A549 (cell line): ENCODE measurements around the gene CD82. TPM values are rescaled to one million over a fixed set of nuclear protein-coding genes. Genes with fewer than 3 reads are reported as not detected.

Experiments
- ATAC-seq, 2 experiments: fragments of 200-7000 bp in 1 of 2; fragments of >200 bp in 1 of 2; cut with Nextera tagmentation in 1 of 2; cut with Tn5 transposase in 1 of 2; 3 replicates each; pipeline versions ENCODE4 v1.8.0 to v1.9.1; 2018 to 2020; ENCODE audit warnings: mild to moderate bottlenecking in 1 of 2, moderate library complexity in 1 of 2
- CTCF ChIA-PET: fragments of 300-600 bp; sonication (Branson Sonifier 250); formaldehyde crosslinking; extraction: SDS; loops from one replicate; lab custom pipeline; 2021; ENCODE audit warnings: antibody characterized with exemption, inconsistent platforms; lab: Yijun Ruan, JAX
- POLR2A ChIA-PET: fragments of 350-600 bp; formaldehyde crosslinking; extraction: SDS; loops from one replicate; lab custom pipeline; 2021; ENCODE audit warnings: antibody characterized with exemption, inconsistent platforms; lab: Yijun Ruan, JAX
- DNase-seq, 2 experiments: peaks; one replicate each; pipeline versions ENCODE4 v3.0.0 to v3.0.0-alpha.2; 2011 to 2016; ENCODE audit warnings: low read depth in 1 of 2, low spot score in 1 of 2
- FAIRE-seq: peaks from 2 replicates; lab custom pipeline; 2011; peaks lifted over from hg19 to GRCh38; lab: Jason Lieb, UNC
- H3K27ac ChIP-seq, 2 experiments: fragments of >200 bp; sonication (Bioruptor Twin); formaldehyde crosslinking; 3 replicates each; pipeline ENCODE4 v1.5.1; 2016 to 2017
- H3K4me1 ChIP-seq: fragments of >200 bp; sonication (Bioruptor Twin); formaldehyde crosslinking; 3 replicates; pipeline ENCODE4 v1.6.1; 2016
- H3K4me2 ChIP-seq: fragments of >200 bp; sonication (Bioruptor Twin); formaldehyde crosslinking; 3 replicates; pipeline ENCODE4 v1.6.1; 2016
- H3K4me3 ChIP-seq: fragments of >200 bp; sonication (Bioruptor Twin); formaldehyde crosslinking; 3 replicates; pipeline ENCODE4 v1.5.1; 2016
- H3K9me3 ChIP-seq: fragments of >200 bp; sonication (Bioruptor Twin); formaldehyde crosslinking; 3 replicates; pipeline ENCODE4 v1.6.1; 2016
- BHLHE40 ChIP-seq: IDR thresholded peaks from 2 replicates; pipeline ENCODE4 v1.6.1; 2012; ENCODE audit warnings: low read depth, low read length, inconsistent platforms
- EHF ChIP-seq: fragments of 250-450 bp; sonication (Bioruptor Pico); IDR thresholded peaks from 2 replicates; pipeline ENCODE4 v1.5.0; 2020; ENCODE audit warnings: mild to moderate bottlenecking
- EP300 ChIP-seq, 2 experiments: fragments of >200 bp; sonication (Bioruptor Twin); formaldehyde crosslinking; IDR thresholded peaks; 2 replicates in 1 of 2; 3 replicates in 1 of 2; pipeline ENCODE4 v1.6.1; 2016 to 2017
- ESRRA ChIP-seq: fragments of 150-350 bp; IDR thresholded peaks from 2 replicates; pipeline ENCODE4 v1.6.1; 2014; ENCODE audit warnings: mild to moderate bottlenecking, low read length, borderline replicate concordance
- FOSL2 ChIP-seq, 2 experiments: fragments of 450-650 bp in 1 of 2; fragments of >200 bp in 1 of 2; sonication (Bioruptor Twin) in 1 of 2; formaldehyde crosslinking; IDR thresholded peaks; 2 replicates each; pipeline versions ENCODE4 v1.5.0 to v1.6.1; 2016 to 2020; ENCODE audit warnings: mild to moderate bottlenecking in 1 of 2, moderate library complexity in 1 of 2
- GATA3 ChIP-seq: IDR thresholded peaks from 2 replicates; pipeline ENCODE4 v1.6.1; 2012; ENCODE audit warnings: borderline replicate concordance
- HDAC2 ChIP-seq: fragments of 200-600 bp; sonication (generic); IDR thresholded peaks from 2 replicates; pipeline ENCODE4 v1.6.1; 2016
- HOXB13 ChIP-seq: fragments of 250-450 bp; sonication (Bioruptor Pico); IDR thresholded peaks from 2 replicates; pipeline ENCODE4 v1.5.0; 2020; ENCODE audit warnings: low read depth, mild to moderate bottlenecking, moderate library complexity
- JUN ChIP-seq, 2 experiments: fragments of >200 bp; sonication (Bioruptor Twin); formaldehyde crosslinking; IDR thresholded peaks; 2 replicates in 1 of 2; 3 replicates in 1 of 2; pipeline ENCODE4 v1.6.1; 2016 to 2017
- KDM1A ChIP-seq: fragments of 200-600 bp; sonication (generic); IDR thresholded peaks from 2 replicates; pipeline ENCODE4 v1.6.1; 2016; ENCODE audit warnings: low read depth, mild to moderate bottlenecking
- KDM5A ChIP-seq: fragments of 200-600 bp; sonication (generic); IDR thresholded peaks from 2 replicates; pipeline ENCODE4 v1.6.1; 2016; ENCODE audit warnings: antibody characterized with exemption, mild to moderate bottlenecking
- NPAS2 ChIP-seq: fragments of 250-450 bp; sonication (Bioruptor Pico); IDR thresholded peaks from 2 replicates; pipeline ENCODE4 v1.8.0; 2022; ENCODE audit warnings: mild to moderate bottlenecking, moderate library complexity, borderline replicate concordance
- PHF8 ChIP-seq: fragments of 200-600 bp; sonication (generic); IDR thresholded peaks from 2 replicates; pipeline ENCODE4 v1.6.1; 2016; ENCODE audit warnings: low read depth, mild to moderate bottlenecking, antibody characterized with exemption, moderate library complexity, borderline replicate concordance
- POLR2A ChIP-seq: IDR thresholded peaks from 2 replicates; pipeline ENCODE4 v1.6.1; 2012; ENCODE audit warnings: mild to moderate bottlenecking, low read length
- RAD21 ChIP-seq, 2 experiments: fragments of >200 bp in 1 of 2; sonication (Bioruptor Twin) in 1 of 2; formaldehyde crosslinking in 1 of 2; IDR thresholded peaks in 1 of 2; conservative IDR thresholded peaks in 1 of 2; 2 replicates in 1 of 2; 3 replicates in 1 of 2; pipeline ENCODE4 v1.6.1; 2012 to 2018; ENCODE audit warnings: inconsistent platforms in 1 of 2
- RARB ChIP-seq: fragments of 250-450 bp; sonication (Bioruptor Pico); IDR thresholded peaks from 2 replicates; pipeline ENCODE4 v1.8.0; 2021; ENCODE audit warnings: mild to moderate bottlenecking, moderate library complexity
- RCOR1 ChIP-seq: fragments of 150-350 bp; IDR thresholded peaks from 2 replicates; pipeline ENCODE4 v1.6.1; 2014; ENCODE audit warnings: antibody characterized with exemption, low read length, low read depth
- RFX5 ChIP-seq: fragments of 450-650 bp; IDR thresholded peaks from 2 replicates; pipeline ENCODE4 v1.7.1; 2014; ENCODE audit warnings: antibody characterized with exemption, mild to moderate bottlenecking, moderate library complexity
- SREBF2 ChIP-seq: fragments of 450-650 bp; IDR thresholded peaks from 2 replicates; pipeline ENCODE4 v1.6.1; 2014; ENCODE audit warnings: mild to moderate bottlenecking, moderate library complexity
- ZFP36 ChIP-seq: fragments of 450-650 bp; IDR thresholded peaks from 2 replicates; pipeline ENCODE4 v1.6.1; 2014; ENCODE audit warnings: borderline replicate concordance; ENCODE audit not compliant: partially characterized antibody
- ZNF302 ChIP-seq: fragments of 250-450 bp; sonication (Bioruptor Pico); IDR thresholded peaks from 2 replicates; pipeline ENCODE4 v1.9.0; 2021; ENCODE audit warnings: inconsistent platforms, mild to moderate bottlenecking, moderate library complexity
- ZSCAN20 ChIP-seq: fragments of 250-450 bp; sonication (Bioruptor Pico); IDR thresholded peaks from 2 replicates; pipeline ENCODE4 v1.8.0; 2022; ENCODE audit warnings: mild to moderate bottlenecking, moderate library complexity
- WGBS: methylation state at CpG from one replicate; pipeline ENCODE4 v1.1.6; 2017; ENCODE audit errors: missing lambda C conversion rate; 5-methylcytosine and 5-hydroxymethylcytosine counted together
- polyA plus RNA-seq, 4 experiments: library from polyadenylated mRNA; depleted of rRNA in 3 of 4; stranded (reverse); fragments of >200 nt; fragmentation: RNase III in 1 of 4; extraction: RNeasy Plus Mini Kit Qiagen cat#74134 plus additional on column Dnase treatment in 1 of 4; gene quantifications; 2 replicates in 3 of 4; 3 replicates in 1 of 4; pipeline ENCODE4 v1.2.3, GENCODE V29; 2011 to 2017
- TF ChIP-seq, protein P1 (sequence below): IDR thresholded peaks from 2 replicates; pipeline ENCODE4 v1.6.1; 2012
- TF ChIP-seq, protein P2 (sequence below): fragments of >200 bp; sonication (Bioruptor Twin); formaldehyde crosslinking; IDR thresholded peaks from 2 replicates; pipeline ENCODE4 v1.6.1; 2016
- TF ChIP-seq, protein P3 (sequence below): IDR thresholded peaks from 2 replicates; pipeline ENCODE4 v1.6.1; 2012
- TF ChIP-seq, protein P4 (sequence below): fragments of 150-350 bp; IDR thresholded peaks from 2 replicates; pipeline ENCODE4 v1.6.1; 2014; ENCODE audit warnings: low read depth, mild to moderate bottlenecking, low read length

CD82 gene
- polyA plus RNA-seq, 2 of the 4 experiments (the other 2 are of a cell fraction) = 2.8 to 3.2 TPM

DNA sequence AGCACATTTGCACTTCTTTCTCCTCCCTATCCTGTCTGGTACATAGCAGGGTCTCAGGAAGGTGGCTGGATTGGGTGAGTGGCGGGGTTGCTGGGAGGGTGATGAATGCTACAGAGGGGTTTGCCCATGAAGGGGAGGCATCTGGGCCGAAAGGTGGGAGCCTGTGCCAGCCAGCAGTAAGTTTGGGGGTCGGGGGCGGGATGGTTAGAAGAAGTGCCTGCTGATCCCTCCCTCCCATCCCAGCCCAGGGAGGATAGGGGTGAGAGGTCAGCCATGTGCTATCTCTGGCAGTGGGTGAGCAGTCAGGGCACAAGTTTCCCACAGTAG is 2.8 kb downstream of the CD82 start:
- DNase-seq (no peak), FAIRE-seq (no peak)
- POLR2A ChIA-PET = interaction anchor here (1.3 kb wide), 1 partner anchor 49 kb away, joined by 4 read pairs; no protein-coding TSS in a partner anchor
- no peak overlapping the region for H3K27ac ChIP-seq
- CTCF ChIA-PET = interaction anchor here (0.8 to 27.1 kb wide), 6 partner anchors 9 to 343 kb away, joined by 3 to 865 read pairs (median 5); no protein-coding TSS in a partner anchor
- H3K4me1 ChIP-seq = peaks cover 19% of the 10 kb centered on the region
- WGBS = 100% methylated on average over 2 of the region's 4 CpGs
- H3K4me3 ChIP-seq = no peak overlapping the region
- H3K4me2 ChIP-seq = no peak overlapping the region
- TF ChIP-seq NPAS2 (no peak), RFX5 (no peak)
- TF ChIP-seq, protein P1, sequence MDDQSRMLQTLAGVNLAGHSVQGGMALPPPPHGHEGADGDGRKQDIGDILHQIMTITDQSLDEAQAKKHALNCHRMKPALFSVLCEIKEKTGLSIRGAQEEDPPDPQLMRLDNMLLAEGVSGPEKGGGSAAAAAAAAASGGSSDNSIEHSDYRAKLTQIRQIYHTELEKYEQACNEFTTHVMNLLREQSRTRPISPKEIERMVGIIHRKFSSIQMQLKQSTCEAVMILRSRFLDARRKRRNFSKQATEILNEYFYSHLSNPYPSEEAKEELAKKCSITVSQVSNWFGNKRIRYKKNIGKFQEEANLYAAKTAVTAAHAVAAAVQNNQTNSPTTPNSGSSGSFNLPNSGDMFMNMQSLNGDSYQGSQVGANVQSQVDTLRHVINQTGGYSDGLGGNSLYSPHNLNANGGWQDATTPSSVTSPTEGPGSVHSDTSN = no peak
- TF ChIP-seq, all 56 proteins: peak for 0
- ATAC-seq = no peak
- H3K9me3 ChIP-seq = no peaks in the 10 kb centered on the region

DNA sequence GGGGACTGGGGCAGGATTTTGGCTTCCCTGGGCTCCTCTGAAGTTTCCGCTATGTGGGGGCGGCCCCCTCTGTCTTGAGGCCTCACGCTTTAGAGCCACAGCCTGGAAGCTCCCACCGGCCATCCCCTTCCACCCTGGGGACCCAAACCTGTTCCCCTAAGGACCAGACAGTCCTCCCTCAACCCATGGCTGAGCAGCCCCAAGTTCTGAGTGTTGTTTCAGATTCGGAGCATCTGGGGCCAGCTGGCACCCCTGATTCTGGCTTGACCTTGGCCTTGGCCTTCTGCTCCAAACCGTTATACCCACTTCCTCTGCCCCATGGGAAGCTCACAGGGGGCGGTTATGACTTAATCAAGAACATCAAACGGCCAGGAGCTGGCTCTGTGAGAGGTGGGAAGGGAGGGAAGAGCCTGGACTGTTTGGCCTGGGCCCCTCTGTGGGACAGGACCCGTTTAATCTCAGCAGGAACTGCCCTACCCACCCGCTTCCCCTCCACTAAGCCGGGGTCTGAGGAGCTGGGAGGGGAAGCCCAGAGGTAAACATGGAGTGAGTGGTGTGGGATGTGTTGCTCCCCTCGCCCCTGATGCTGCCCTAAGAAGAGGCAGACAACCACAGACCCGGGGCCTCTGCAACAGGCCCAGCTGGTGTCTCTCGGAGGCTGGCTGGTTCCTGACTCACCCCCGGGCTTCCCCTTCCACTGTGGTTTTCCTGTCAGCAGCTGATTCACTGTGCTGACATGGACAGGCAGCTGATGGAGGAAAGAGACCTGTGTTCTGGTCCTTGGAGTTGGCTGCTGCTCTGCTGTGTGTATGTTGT is 3.4 kb downstream of the CD82 start:
- H3K4me1 ChIP-seq = peaks cover 19% of the 10 kb centered on the region
- H3K27ac ChIP-seq = peak overlapping the region; percentile 5 to 72; a peak in 4 of 6 replicates
- CTCF ChIA-PET = interaction anchor here (0.8 to 27.1 kb wide), 6 partner anchors 10 to 342 kb away, joined by 3 to 865 read pairs (median 5); no protein-coding TSS in a partner anchor
- POLR2A ChIA-PET = interaction anchor here (1.3 kb wide), 1 partner anchor 48 kb away, joined by 4 read pairs; no protein-coding TSS in a partner anchor
- ATAC-seq (peak; percentile 20 to 25; a peak in 5 of 6 replicates), FAIRE-seq (no peak)
- no peaks in the 10 kb centered on the region for H3K9me3 ChIP-seq
- WGBS = 68% methylated on average over 11 of the region's 15 CpGs
- H3K4me2 ChIP-seq = no peak overlapping the region
- TF ChIP-seq RCOR1 (no peak), FOSL2 (IDR thresholded peaks at IDR 0.05) (no peak), FOSL2 (CRISPR knock-in tag; IDR thresholded peaks at IDR 0.05) (peak; percentile 41; the same call in 1 of the 2 replicates)
- TF ChIP-seq, all 56 proteins: peak for 1
- H3K4me3 ChIP-seq = no peak overlapping the region
- DNase-seq = peak; percentile 43 to 75

DNA sequence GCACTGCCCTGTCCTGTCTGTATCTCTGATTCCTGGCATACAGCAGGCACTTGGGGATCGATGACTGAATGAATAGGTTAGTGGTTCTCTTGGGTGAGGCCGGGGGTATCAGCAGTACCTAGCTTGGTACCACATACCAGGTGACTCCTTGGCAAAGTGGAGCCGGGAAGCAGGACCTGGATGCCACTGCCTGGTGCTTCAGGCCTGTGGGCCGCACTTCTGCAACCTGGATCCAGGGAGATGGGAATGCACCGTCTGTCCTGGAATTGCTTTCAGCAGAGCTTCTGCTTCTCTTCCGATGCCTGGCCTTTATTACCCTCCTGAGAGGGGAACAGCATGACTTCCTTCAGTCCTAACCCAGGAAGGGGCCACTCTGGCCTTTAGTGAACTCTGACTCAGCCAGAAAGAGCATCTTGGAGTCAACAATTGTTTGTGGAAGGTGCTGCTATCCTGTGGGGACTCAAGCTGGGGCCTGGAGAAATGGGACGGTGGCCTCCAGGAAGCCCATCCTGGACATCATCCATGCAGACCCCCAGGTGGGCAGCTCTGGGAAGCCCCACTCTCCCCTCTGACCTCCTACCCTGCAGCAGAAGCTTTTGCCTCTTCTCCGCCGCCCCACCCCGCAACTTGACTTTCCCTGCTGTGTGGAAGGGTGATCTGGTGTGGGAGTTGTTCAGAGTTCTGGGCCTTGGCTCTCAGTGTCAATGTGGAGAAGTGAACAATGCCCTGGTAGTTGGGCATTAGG is 5.1 kb downstream of the CD82 start:
- H3K4me1 ChIP-seq = peaks cover 11% of the 10 kb centered on the region; the same call in 2 of the 3 replicates

DNA sequence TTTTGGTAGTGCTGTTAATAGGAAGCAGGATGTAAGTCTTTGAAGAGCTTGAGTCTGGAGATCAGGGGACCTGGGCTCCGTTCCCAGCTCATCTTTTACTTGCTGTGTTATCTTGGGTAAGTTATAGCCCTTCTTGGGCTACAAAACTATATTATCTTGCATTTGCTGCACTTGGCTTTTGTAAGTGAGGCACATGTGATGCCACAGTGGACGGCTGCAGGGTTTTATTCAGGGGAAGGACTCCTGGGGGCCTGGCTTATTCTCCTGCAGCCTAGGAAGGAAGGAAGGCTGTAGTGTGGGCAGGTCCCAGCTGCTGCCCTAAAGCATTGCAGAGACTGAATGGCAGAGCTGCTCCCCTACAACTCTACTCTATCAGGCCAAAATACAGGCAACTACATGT is 6.4 kb downstream of the CD82 start:
- no peak for DNase-seq
- ChIA-PET CTCF (interaction anchor here (0.6 to 27.1 kb wide), 6 partner anchors 15 to 339 kb away, joined by 3 to 865 read pairs (median 4); no protein-coding TSS in a partner anchor), POLR2A (no interaction called here)
- no peak for ATAC-seq
- Histone ChIP-seq H3K27ac (no peak overlapping the region), H3K4me2 (no peak overlapping the region), H3K4me3 (no peak overlapping the region), H3K4me1 (peaks cover 6% of the 10 kb centered on the region; the same call in 2 of the 3 replicates), H3K9me3 (no peaks in the 10 kb centered on the region)
- WGBS = 89% methylated on average over 2 of the region's 2 CpGs
- FAIRE-seq = no peak
- TF ChIP-seq EHF (CRISPR knock-in tag) = no peak
- TF ChIP-seq SREBF2 = no peak
- no peak for TF ChIP-seq RARB
- TF ChIP-seq ZFP36 = no peak
- TF ChIP-seq RAD21 (conservative IDR thresholded peaks at IDR 0.05 in 1 of 2, IDR thresholded peaks at IDR 0.05 in 1 of 2) = no peak
- TF ChIP-seq ESRRA = no peak
- no peak for TF ChIP-seq PHF8
- TF ChIP-seq, protein P2, sequence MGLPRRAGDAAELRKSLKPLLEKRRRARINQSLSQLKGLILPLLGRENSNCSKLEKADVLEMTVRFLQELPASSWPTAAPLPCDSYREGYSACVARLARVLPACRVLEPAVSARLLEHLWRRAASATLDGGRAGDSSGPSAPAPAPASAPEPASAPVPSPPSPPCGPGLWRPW = no peak
- TF ChIP-seq POLR2A = no peak
- no peak for TF ChIP-seq ZSCAN20 (CRISPR knock-in tag)
- no peak for TF ChIP-seq HDAC2
- TF ChIP-seq HOXB13 (CRISPR knock-in tag) = no peak

More for the DNA sequence above, 5.1 kb downstream of the CD82 start:
- DNase-seq (no peak), ATAC-seq (no peak), FAIRE-seq (no peak)
- TF ChIP-seq JUN (IDR thresholded peaks at IDR 0.05) (no peak), KDM1A (no peak), EP300 (IDR thresholded peaks at IDR 0.05) (no peak), BHLHE40 (no peak), RCOR1 (no peak), GATA3 (no peak), ZFP36 (no peak), ZNF302 (CRISPR knock-in tag) (no peak), KDM5A (no peak), ESRRA (no peak), RAD21 (conservative IDR thresholded peaks at IDR 0.05 in 1 of 2, IDR thresholded peaks at IDR 0.05 in 1 of 2) (no peak), RARB (no peak)
- TF ChIP-seq, protein P3, sequence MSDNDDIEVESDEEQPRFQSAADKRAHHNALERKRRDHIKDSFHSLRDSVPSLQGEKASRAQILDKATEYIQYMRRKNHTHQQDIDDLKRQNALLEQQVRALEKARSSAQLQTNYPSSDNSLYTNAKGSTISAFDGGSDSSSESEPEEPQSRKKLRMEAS = no peak
- TF ChIP-seq, protein P4, sequence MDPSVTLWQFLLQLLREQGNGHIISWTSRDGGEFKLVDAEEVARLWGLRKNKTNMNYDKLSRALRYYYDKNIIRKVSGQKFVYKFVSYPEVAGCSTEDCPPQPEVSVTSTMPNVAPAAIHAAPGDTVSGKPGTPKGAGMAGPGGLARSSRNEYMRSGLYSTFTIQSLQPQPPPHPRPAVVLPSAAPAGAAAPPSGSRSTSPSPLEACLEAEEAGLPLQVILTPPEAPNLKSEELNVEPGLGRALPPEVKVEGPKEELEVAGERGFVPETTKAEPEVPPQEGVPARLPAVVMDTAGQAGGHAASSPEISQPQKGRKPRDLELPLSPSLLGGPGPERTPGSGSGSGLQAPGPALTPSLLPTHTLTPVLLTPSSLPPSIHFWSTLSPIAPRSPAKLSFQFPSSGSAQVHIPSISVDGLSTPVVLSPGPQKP = no peak
- H3K9me3 ChIP-seq = no peaks in the 10 kb centered on the region
- 93% methylated on average over 10 of the region's 10 CpGs for WGBS
- no peak overlapping the region for H3K4me3 ChIP-seq
- ChIA-PET POLR2A (no interaction called here), CTCF (interaction anchor here (0.5 to 27.1 kb wide), 6 partner anchors 11 to 865 kb away, joined by 3 to 865 read pairs (median 4); no protein-coding TSS in a partner anchor)
- no peak overlapping the region for H3K4me2 ChIP-seq
- H3K27ac ChIP-seq = no peak overlapping the region
